Common myeloid progenitor, CD34-positive (primary cell): ENCODE data around the gene SLC25A11.

Experiments
- CTCF ChIA-PET: fragments of 350-600 bp; sonication (Branson Sonifier 250); formaldehyde crosslinking; loops from one replicate; lab custom pipeline; 2021; ENCODE audit warnings: antibody characterized with exemption; lab: Charles Lee
- POLR2A ChIA-PET: fragments of 350-600 bp; sonication (Branson Sonifier 250); formaldehyde crosslinking; loops from one replicate; lab custom pipeline; 2021; ENCODE audit warnings: antibody characterized with exemption; lab: Charles Lee
- DNase-seq, 3 donors: peaks; one replicate each; pipeline versions ENCODE4 v3.0.0 to v3.0.0-alpha.2; 2013
- H3K27ac ChIP-seq, 2 experiments: 1 replicate in 1 of 2; 2 replicates in 1 of 2; pipeline ENCODE4 v1.7.0; 2013; ENCODE audit warnings: inconsistent platforms in 2 of 2, low read length in 2 of 2, mild to moderate bottlenecking in 2 of 2, low read depth in 1 of 2, moderate library complexity in 1 of 2; ENCODE audit not compliant: severe bottlenecking in 2 of 2, insufficient read depth in 1 of 2, poor library complexity in 1 of 2
- H3K27me3 ChIP-seq, 5 experiments: replicated peaks in 2 of 5; 1 replicate in 3 of 5; 2 replicates in 2 of 5; pipeline versions ENCODE4 v1.6.1 to v1.7.0; 2013; ENCODE audit warnings: low read length in 4 of 5, mild to moderate bottlenecking in 2 of 5, moderate library complexity in 2 of 5, inconsistent platforms in 1 of 5; ENCODE audit not compliant: insufficient read depth in 5 of 5, control insufficient read depth in 4 of 5
- H3K36me3 ChIP-seq, 4 experiments: 1 replicate in 2 of 4; 2 replicates in 2 of 4; pipeline versions ENCODE4 v1.6.1 to v1.7.0; 2013; ENCODE audit warnings: low read length in 3 of 4, control low read depth in 1 of 4, mild to moderate bottlenecking in 1 of 4; ENCODE audit not compliant: control insufficient read depth in 4 of 4, insufficient read depth in 4 of 4
- H3K4me1 ChIP-seq, 4 experiments: 1 replicate in 3 of 4; 2 replicates in 1 of 4; pipeline versions ENCODE4 v1.6.1 to v1.7.1; 2013; ENCODE audit warnings: low read length in 3 of 4, mild to moderate bottlenecking in 3 of 4, control low read depth in 1 of 4, inconsistent platforms in 1 of 4, moderate library complexity in 1 of 4; ENCODE audit not compliant: control insufficient read depth in 4 of 4, insufficient read depth in 4 of 4; ENCODE audit errors: control extremely low read depth in 1 of 4
- H3K4me3 ChIP-seq, 7 experiments: 1 replicate in 4 of 7; 2 replicates in 3 of 7; pipeline versions ENCODE4 v1.5.1 to v1.7.0; 2013; ENCODE audit warnings: mild to moderate bottlenecking in 7 of 7, low read length in 6 of 7, moderate library complexity in 6 of 7, inconsistent platforms in 2 of 7, low read depth in 2 of 7, control low read depth in 1 of 7; ENCODE audit not compliant: insufficient read depth in 4 of 7, control insufficient read depth in 1 of 7; ENCODE audit errors: extremely low read depth in 1 of 7
- H3K9me3 ChIP-seq, 5 experiments: 1 replicate in 4 of 5; 2 replicates in 1 of 5; pipeline versions ENCODE4 v1.6.1 to v1.7.1; 2013; ENCODE audit warnings: low read length in 4 of 5, mild to moderate bottlenecking in 2 of 5, inconsistent platforms in 1 of 5, low read depth in 1 of 5, moderate library complexity in 1 of 5; ENCODE audit not compliant: control insufficient read depth in 4 of 5, insufficient read depth in 2 of 5; ENCODE audit errors: control extremely low read depth in 1 of 5
- WGBS: methylation state at CpG from one replicate; pipeline ENCODE4 v1.1.5; 2013; ENCODE audit not compliant: insufficient coverage; 5-methylcytosine and 5-hydroxymethylcytosine counted together

Gene SLC25A11

DNA sequence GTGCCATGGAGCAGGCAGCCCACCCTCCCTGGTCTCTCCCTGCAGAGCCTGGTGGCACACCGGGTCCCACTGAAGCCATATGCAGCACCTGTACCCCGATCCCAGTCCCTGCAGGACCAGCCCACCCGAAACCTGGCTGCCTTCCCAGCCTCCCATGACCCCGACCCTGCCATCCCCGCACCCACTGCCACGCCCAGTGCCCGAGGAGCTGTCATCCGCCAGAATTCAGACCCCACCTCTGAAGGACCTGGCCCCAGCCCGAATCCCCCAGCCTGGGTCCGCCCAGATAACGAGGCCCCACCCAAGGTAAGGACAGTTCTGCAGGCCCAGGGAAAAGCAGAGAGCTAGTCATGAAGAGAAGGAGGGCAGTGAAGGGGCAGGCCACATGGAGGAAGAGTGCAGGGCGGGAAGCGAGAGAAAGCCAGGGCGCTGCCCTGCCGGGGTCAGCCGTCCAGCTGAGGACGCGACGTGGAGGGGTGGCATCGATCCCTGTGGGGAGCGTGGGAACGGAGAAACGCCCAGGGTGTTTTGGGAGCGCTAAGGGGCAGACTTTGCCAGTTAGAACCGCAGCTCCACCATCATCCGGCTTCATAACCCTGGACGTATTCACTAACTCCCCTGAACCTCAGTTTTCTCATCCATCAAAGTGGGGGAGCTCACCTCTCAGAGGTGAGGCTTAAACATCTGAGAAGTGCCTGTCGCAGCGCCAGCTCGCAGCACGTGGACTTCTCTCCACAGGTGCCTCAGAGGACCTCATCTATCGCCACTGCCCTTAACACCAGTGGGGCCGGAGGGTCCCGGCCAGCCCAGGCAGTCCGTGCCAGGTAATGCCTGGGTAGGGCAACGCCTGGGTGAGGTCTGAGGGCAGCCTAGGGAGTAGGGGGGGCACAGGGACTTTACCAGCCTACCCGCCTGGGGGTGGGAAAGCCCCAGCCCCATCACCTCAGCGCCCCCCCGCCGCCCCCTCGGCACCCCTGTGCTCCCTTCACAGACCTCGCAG is 48.1 kb downstream of the SLC25A11 start:
- ChIA-PET CTCF (interaction anchor here (1.7 to 4.0 kb wide), 5 partner anchors 8 to 183 kb away, joined by 5 to 12 read pairs (median 11); partner anchors contain the start of genes ARRB2, C17orf107, GLTPD2 and VMO1), POLR2A (no interaction called here)
- no peaks in the 10 kb centered on the region for H3K4me1 ChIP-seq
- DNase-seq = no peak
- peaks cover 0 to under 1% (median 0%) of the 10 kb centered on the region in 5 experiments for H3K27me3 ChIP-seq
- no peaks in the 10 kb centered on the region for H3K9me3 ChIP-seq
- H3K36me3 ChIP-seq = peaks cover 21 to 72% (median 48%) of the 10 kb centered on the region in 4 experiments
- 97% methylated on average over 35 of the region's 42 CpGs for WGBS
- H3K27ac ChIP-seq = no peak overlapping the region
- H3K4me3 ChIP-seq = no peak overlapping the region

GRCh38 chr17:4887581-4887980 is 52.3 kb downstream of the SLC25A11 start:
- CTCF ChIA-PET = interaction anchor here (0.8 to 4.2 kb wide), 10 partner anchors 15 to 255 kb away, joined by 3 to 20 read pairs (median 4); partner anchors contain the start of gene ARRB2
- 97% methylated on average over 17 of the region's 18 CpGs for WGBS

More at GRCh38 chr17:4887581-4887980, 52.3 kb downstream of the SLC25A11 start:
- DNase-seq = no peak
- POLR2A ChIA-PET = no interaction called here
- Histone ChIP-seq H3K27ac (no peak overlapping the region), H3K9me3 (no peaks in the 10 kb centered on the region), H3K4me1 (no peaks in the 10 kb centered on the region), H3K4me3 (no peak overlapping the region), H3K27me3 (no peaks in the 10 kb centered on the region), H3K36me3 (peaks cover 11 to 56% (median 43%) of the 10 kb centered on the region in 4 experiments)
